Epithelial cell of esophagus (primary cell): ENCODE results near the gene DDX49.

ENCODE experiments used
- DNase-seq: peaks from one replicate; pipeline ENCODE4 v3.0.0; 2010; ENCODE audit warnings: low read depth
- H3K4me3 ChIP-seq: 2 replicates; pipeline ENCODE4 v1.5.1; 2011; ENCODE audit warnings: mild to moderate bottlenecking, low read length, control low read depth
- TF ChIP-seq, protein P1 (sequence below): IDR thresholded peaks from 2 replicates; pipeline ENCODE4 v1.5.1; 2011; ENCODE audit warnings: low read depth, mild to moderate bottlenecking, low read length, control low read depth, inconsistent platforms; ENCODE audit not compliant: insufficient read depth; ENCODE audit errors: missing control alignments

DDX49 gene

DNA sequence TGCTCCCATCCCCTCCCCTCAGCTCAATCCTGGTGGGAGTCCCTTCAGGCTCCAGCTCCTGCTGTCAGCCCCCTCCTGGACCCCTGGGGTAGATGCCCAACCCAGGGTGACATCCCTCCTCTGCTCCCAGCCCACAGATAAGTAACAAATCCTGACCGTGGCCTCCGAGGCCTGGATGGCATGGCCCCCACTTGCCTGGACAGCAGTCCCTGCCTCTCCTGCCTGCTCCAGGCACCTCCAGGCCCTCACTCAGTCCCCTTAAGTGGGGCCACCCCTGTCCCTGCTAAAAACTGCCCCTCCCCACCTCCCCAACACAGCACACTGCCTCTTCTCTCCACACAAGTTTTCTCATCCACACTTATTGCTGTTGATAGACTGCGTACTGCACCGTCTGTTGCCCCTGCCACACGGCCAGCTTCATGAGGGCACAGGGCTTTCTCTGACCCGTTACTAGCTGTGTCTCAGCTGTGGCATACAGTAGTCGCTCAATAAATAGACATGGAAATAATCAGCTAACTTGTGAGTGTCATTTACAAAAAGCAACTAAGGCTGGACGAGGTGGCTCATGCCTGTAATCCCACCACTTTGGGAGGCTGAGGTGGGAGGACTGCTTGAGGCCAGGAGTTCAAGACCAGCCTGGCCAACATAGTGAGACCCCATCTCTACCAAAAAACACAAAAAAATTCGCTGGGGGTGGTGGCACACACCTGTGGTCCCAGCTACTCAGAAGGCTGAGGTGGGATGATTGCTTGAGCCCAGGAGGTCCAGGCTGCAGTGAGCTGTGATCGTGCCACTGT, 29.4 kb upstream of the DDX49 start:
- no peak for DNase-seq
- H3K4me3 ChIP-seq = no peak overlapping the region
- TF ChIP-seq, protein P1, sequence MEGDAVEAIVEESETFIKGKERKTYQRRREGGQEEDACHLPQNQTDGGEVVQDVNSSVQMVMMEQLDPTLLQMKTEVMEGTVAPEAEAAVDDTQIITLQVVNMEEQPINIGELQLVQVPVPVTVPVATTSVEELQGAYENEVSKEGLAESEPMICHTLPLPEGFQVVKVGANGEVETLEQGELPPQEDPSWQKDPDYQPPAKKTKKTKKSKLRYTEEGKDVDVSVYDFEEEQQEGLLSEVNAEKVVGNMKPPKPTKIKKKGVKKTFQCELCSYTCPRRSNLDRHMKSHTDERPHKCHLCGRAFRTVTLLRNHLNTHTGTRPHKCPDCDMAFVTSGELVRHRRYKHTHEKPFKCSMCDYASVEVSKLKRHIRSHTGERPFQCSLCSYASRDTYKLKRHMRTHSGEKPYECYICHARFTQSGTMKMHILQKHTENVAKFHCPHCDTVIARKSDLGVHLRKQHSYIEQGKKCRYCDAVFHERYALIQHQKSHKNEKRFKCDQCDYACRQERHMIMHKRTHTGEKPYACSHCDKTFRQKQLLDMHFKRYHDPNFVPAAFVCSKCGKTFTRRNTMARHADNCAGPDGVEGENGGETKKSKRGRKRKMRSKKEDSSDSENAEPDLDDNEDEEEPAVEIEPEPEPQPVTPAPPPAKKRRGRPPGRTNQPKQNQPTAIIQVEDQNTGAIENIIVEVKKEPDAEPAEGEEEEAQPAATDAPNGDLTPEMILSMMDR = no peak

DNA sequence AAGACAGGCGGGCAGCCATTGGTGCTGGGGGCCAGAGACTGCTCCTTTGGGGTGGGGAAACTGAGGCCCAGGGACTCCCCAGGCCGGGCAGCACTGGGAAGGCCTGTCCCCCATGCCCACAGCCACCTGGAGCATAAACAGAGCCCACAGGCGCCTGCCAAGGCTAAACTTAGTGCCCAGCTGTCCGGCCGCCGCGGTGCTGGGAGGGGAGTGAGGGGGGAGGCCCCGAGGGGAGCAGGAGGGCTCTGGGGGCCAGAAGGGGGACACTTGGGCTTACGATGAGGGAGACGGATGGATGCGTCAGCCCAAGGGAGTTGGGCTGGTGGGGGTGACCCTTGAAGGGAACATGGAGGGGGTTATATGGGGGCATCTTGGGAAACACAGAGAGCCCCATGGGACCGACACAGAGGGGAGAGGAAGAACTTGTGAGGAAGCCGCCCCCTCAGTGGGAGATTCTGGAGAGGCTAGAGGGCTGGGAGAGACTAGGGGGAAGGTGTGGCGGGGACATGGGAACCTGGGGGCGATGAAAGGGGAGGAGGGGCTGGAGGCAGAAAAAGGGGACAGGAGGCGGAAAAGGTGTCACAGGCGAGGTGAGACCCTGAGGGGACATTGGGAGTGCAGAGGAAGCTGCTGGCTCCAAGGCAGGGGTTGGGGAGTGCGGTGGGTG, 25.8 kb upstream of the DDX49 start:
- DNase-seq = no peak
- H3K4me3 ChIP-seq = no peak overlapping the region
- TF ChIP-seq, protein P1 = no peak

DNA sequence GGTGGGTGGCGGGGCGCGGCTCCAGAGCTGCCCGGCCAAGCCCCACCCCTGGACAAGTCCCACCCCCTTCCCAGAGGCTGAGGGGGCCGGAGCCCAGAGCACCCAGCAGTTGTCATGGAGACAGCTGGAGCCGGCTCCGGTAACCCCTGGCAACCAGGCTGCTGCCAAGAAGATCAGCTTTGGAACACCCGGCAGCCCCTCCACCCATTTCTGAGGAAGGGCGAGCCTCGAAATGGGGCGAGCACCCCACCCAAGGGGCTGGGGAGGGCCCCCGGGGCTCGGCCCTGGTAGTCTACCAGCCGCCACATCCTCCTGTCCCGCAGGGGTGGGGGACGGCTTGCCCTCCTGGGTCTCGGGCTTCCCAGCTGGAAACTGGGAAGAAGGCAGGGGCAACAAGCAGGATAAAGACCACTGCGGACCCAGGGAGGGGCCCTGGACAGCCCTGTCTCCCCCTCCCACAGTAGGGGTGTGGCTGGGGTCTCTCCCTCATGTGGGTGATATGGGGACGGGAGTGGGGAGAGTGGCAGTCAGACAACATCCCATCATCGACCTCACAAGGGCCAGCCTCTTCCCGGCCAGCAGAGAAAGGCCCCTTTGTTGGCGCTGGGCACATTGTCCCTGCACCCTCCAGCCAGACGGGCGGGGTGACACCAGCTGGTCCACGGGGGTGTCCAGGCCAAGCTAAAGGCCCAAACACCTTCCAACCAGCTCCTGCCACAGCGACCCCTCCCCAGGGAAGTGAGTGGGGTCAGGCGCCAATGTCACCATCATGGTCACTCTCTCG, 25.1 kb upstream of the DDX49 start:
- H3K4me3 ChIP-seq = no peak overlapping the region
- TF ChIP-seq, protein P1 = no peak
- DNase-seq = no peak

DNA sequence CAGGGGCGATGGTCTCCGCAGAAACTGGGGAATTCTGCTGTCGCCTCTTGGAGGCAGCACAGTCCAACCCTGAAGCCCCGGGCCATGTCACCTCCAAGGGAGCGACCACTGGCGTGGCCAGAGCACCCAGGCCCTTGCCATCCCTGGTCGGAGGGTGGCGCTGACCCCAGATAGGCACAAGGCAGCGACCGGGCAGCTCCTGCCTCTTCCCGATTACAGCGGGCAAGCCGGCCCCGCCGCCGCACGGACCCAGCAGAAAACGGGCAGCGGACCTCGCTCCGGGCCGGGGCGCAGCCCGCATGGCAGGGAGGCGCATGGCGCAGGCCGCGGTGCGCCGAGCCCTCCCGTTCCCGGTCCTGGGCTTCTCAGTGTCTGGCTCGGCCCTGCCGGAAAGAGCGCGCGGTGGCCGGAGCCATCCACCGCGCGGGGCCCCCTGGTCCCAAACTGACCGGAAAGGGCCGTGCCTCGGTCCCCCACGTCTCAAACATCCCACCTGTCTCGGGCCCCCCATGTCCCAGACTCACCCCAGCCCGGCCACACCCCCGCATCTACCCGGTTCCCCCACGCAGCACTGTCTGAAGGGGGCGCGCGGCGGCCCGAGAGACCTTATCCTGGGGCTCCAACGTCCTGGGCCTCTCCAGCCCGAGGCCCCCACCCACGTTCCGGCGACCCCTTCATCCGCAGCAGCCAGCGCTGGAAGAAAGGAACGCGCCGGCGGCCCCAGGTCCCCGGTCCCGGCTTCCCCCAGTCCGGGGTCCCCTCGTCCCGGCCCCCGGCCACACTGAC, 24.3 kb upstream of the DDX49 start:
- TF ChIP-seq, protein P1 = peak; percentile 20
- peak; percentile 13 for DNase-seq
- H3K4me3 ChIP-seq = peak overlapping the region; percentile 9

DNA sequence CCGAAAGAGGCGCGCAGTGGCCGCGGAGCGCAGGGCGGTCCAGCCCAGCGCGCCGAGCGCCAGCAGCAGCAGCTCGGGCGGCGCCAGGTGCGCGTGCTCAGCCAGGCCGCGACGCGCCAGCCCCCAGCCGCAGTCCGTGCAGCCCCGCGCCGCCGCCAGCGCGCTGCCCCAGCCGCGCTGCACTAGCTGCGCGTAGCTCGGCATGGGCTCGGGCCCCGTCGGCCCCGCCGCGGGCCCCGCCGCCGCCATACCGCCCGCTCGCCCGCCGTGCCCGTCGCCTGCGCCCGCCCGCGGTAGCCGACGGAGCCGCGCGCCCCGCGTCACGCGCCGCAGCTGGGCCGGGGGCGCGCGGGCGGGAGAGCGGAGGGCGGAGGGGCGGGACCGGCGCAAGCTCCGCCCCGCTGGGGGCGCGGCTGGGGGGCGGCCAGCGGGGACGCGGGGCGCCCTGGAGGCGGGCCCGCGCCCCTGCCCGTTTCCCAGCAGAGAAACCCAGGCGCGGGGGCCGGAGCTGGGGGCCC, 23.6 kb upstream of the DDX49 start, which contains the start of gene CERS1:
CERS1 (minus strand) TSS at position 335 of the 518 bp plus-strand sequence; CDS start at position 249, 86 bp downstream.
- DNase-seq = peak; percentile 17
- TF ChIP-seq, protein P1 = no peak
- peak within 1 kb of the TSS; percentile 9 for H3K4me3 ChIP-seq

DNA sequence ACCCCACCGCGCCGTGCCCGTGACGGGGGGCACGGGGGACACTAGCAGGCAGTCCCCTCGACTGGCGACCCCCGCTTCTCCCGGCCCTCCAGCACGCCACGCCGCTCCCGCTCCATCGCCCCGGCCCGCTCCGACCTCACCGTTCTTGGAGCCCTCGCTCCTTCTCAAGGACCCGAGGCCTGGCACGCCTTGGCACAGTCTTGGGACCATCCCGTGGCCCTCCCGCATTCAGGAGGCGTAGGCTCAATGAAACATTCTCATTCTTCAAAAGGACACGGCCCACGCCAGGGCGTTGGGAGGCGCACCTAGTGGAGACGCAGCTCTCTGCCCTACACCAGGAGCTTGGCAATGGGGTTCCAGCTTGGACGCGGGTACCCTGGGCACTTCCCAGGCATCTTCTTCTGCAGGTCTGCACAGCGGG, 23.1 kb upstream of the DDX49 start:
- no peak overlapping the region for H3K4me3 ChIP-seq

More for the DNA sequence above, 23.1 kb upstream of the DDX49 start:
- DNase-seq = peak; percentile 41
- TF ChIP-seq, protein P1 = peak; percentile 21
